Hepatocyte (in vitro differentiated cells): ENCODE measurements around the gene LMO4. TPM values are rescaled to one million over a fixed set of nuclear protein-coding genes. Genes with fewer than 3 reads are reported as not detected.

Source experiments
- DNase-seq: peaks from one replicate; pipeline ENCODE4 v3.0.0-alpha.2; 2016; ENCODE audit warnings: low spot score
- H2AFZ ChIP-seq: fragments of 200-600 bp; sonication (generic); 2 replicates; pipeline ENCODE4 v1.6.0; 2016; ENCODE audit warnings: antibody characterized with exemption, mild to moderate bottlenecking
- H3K27ac ChIP-seq: fragments of 200-600 bp; sonication (generic); 2 replicates; pipeline ENCODE4 v1.5.1; 2016; ENCODE audit warnings: mild to moderate bottlenecking
- H3K27me3 ChIP-seq: fragments of 200-600 bp; sonication (generic); 2 replicates; pipeline ENCODE4 v1.6.1; 2016
- H3K36me3 ChIP-seq: fragments of 200-600 bp; sonication (generic); replicated peaks from 2 replicates; pipeline ENCODE4 v1.5.1; 2016; ENCODE audit warnings: low read depth; ENCODE audit not compliant: insufficient read depth
- H3K4me1 ChIP-seq: fragments of 200-600 bp; sonication (generic); 2 replicates; pipeline ENCODE4 v1.5.1; 2016; ENCODE audit warnings: mild to moderate bottlenecking, moderate library complexity; ENCODE audit not compliant: insufficient read depth
- H3K4me2 ChIP-seq: fragments of 200-600 bp; sonication (generic); 2 replicates; pipeline ENCODE4 v1.6.0; 2016
- H3K4me3 ChIP-seq: fragments of 200-600 bp; sonication (generic); 2 replicates; pipeline ENCODE4 v1.5.1; 2016; ENCODE audit warnings: mild to moderate bottlenecking
- H3K79me2 ChIP-seq: fragments of 200-600 bp; sonication (generic); 2 replicates; pipeline ENCODE4 v1.6.0; 2017; ENCODE audit warnings: mild to moderate bottlenecking
- H3K9me2 ChIP-seq: fragments of 200-600 bp; sonication (generic); replicated peaks from 2 replicates; pipeline ENCODE4 v1.6.0; 2017; ENCODE audit warnings: mild to moderate bottlenecking; ENCODE audit not compliant: insufficient read depth
- H3K9me3 ChIP-seq: fragments of 200-600 bp; sonication (generic); 2 replicates; pipeline ENCODE4 v1.5.1; 2016; ENCODE audit warnings: low read depth, mild to moderate bottlenecking
- H4K20me1 ChIP-seq: fragments of 200-600 bp; sonication (generic); 2 replicates; pipeline ENCODE4 v1.6.0; 2016; ENCODE audit warnings: mild to moderate bottlenecking; ENCODE audit not compliant: insufficient read depth, poor library complexity, severe bottlenecking
- EZH2 ChIP-seq: fragments of 200-600 bp; sonication (generic); IDR thresholded peaks from 2 replicates; pipeline ENCODE4 v1.6.1; 2016; ENCODE audit warnings: antibody characterized with exemption, mild to moderate bottlenecking, borderline replicate concordance
- EZH2phosphoT487 ChIP-seq: fragments of 200-600 bp; sonication (generic); IDR thresholded peaks from one replicate; pipeline ENCODE4 v1.6.1; 2018; ENCODE audit warnings: antibody characterized with exemption, mild to moderate bottlenecking, low read depth, moderate library complexity; ENCODE audit not compliant: unreplicated experiment, severe bottlenecking
- WGBS: methylation state at CpG from one replicate; pipeline ENCODE4 v1.1.6; 2016; ENCODE audit warnings: low lambda C conversion rate; ENCODE audit errors: missing lambda C conversion rate; 5-methylcytosine and 5-hydroxymethylcytosine counted together
- polyA plus RNA-seq: library from polyadenylated mRNA; unstranded; fragments of >200 nt; fragmentation: Nextera tagmentation; extraction: Ambion mirVana; gene quantifications from 2 replicates; pipeline ENCODE4 v1.2.1, GENCODE V29; 2016
- total RNA-seq: library from RNA; depleted of rRNA; stranded (reverse); fragments of >200 nt; gene quantifications from 2 replicates; pipeline ENCODE4 v1.2.3, GENCODE V29; 2014
- TF ChIP-seq, protein P1 (sequence below): fragments of 200-600 bp; sonication (generic); IDR thresholded peaks from 2 replicates; pipeline ENCODE4 v1.5.1; 2016; ENCODE audit warnings: antibody characterized with exemption, mild to moderate bottlenecking; ENCODE audit not compliant: poor library complexity

Gene LMO4
- total and polyA plus RNA-seq, 2 experiments from 2014 or later: 59.1 to 221 TPM

- no peak overlapping the region for H3K4me2 ChIP-seq
- H3K36me3 ChIP-seq: no peaks in the 10 kb centered on the region
- no peaks in the 10 kb centered on the region for H3K9me3 ChIP-seq
- no peak overlapping the region for H3K4me3 ChIP-seq
- H2AFZ ChIP-seq: no peak overlapping the region
- no peaks in the 10 kb centered on the region for H3K79me2 ChIP-seq
- 83% methylated on average over 1 of the region's 1 CpG for WGBS
- no peaks in the 10 kb centered on the region for H3K9me2 ChIP-seq
- TF ChIP-seq EZH2phosphoT487: no peak
- no peaks in the 10 kb centered on the region for H3K27me3 ChIP-seq
- no peaks in the 10 kb centered on the region for H4K20me1 ChIP-seq
- no peaks in the 10 kb centered on the region for H3K4me1 ChIP-seq
- DNase-seq: no peak
- no peak overlapping the region for H3K27ac ChIP-seq
Measured at GRCh38 chr1:87299661-87300060, 29.0 kb upstream of the LMO4 start.

DNA sequence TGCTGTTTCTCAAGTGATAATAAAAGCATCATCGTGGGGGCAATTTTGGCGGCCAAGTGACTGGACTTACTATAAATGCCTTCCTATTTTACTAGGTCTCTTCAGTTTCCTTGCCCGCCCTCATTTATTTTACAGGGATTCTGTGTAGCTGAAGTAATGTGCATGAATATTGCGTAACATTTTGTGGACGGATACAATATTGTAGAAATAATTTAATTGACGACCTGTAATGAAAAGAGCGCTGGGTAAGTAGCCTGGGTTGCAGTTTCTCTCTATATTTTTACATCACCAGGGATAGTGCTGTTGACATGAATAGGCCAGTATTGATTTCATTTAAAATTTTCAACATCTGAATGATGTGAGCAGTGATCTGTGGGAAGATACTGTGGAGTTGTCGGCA, 28.1 kb upstream of the LMO4 start:
- no peaks in the 10 kb centered on the region for H4K20me1 ChIP-seq
- H2AFZ ChIP-seq: no peak overlapping the region
- TF ChIP-seq EZH2: no peak
- TF ChIP-seq EZH2phosphoT487: no peak
- TF ChIP-seq, protein P1, sequence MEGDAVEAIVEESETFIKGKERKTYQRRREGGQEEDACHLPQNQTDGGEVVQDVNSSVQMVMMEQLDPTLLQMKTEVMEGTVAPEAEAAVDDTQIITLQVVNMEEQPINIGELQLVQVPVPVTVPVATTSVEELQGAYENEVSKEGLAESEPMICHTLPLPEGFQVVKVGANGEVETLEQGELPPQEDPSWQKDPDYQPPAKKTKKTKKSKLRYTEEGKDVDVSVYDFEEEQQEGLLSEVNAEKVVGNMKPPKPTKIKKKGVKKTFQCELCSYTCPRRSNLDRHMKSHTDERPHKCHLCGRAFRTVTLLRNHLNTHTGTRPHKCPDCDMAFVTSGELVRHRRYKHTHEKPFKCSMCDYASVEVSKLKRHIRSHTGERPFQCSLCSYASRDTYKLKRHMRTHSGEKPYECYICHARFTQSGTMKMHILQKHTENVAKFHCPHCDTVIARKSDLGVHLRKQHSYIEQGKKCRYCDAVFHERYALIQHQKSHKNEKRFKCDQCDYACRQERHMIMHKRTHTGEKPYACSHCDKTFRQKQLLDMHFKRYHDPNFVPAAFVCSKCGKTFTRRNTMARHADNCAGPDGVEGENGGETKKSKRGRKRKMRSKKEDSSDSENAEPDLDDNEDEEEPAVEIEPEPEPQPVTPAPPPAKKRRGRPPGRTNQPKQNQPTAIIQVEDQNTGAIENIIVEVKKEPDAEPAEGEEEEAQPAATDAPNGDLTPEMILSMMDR: no peak
- H3K4me2 ChIP-seq: no peak overlapping the region
- H3K36me3 ChIP-seq: no peaks in the 10 kb centered on the region
- no peak overlapping the region for H3K27ac ChIP-seq
- H3K4me1 ChIP-seq: peaks cover 3% of the 10 kb centered on the region
- no peaks in the 10 kb centered on the region for H3K9me2 ChIP-seq
- H3K79me2 ChIP-seq: no peaks in the 10 kb centered on the region
- DNase-seq: no peak
- H3K9me3 ChIP-seq: no peaks in the 10 kb centered on the region
- H3K27me3 ChIP-seq: no peaks in the 10 kb centered on the region
- no peak overlapping the region for H3K4me3 ChIP-seq
- WGBS: 80% methylated on average over 8 of the region's 8 CpGs

GRCh38 chr1:87305151-87305550, 23.5 kb upstream of the LMO4 start:
- Histone ChIP-seq H3K4me3 (no peak overlapping the region), H3K9me2 (no peaks in the 10 kb centered on the region)
- 86% methylated on average over 5 of the region's 5 CpGs for WGBS

GRCh38 chr1:87305762-87306161, 22.9 kb upstream of the LMO4 start:
- no peaks in the 10 kb centered on the region for H3K79me2 ChIP-seq
- 50% methylated on average over 7 of the region's 7 CpGs for WGBS
- DNase-seq: no peak

More at GRCh38 chr1:87305151-87305550, 23.5 kb upstream of the LMO4 start:
- Histone ChIP-seq H3K27me3 (no peaks in the 10 kb centered on the region), H4K20me1 (no peaks in the 10 kb centered on the region), H2AFZ (no peak overlapping the region), H3K4me1 (peaks cover 14% of the 10 kb centered on the region), H3K9me3 (no peaks in the 10 kb centered on the region), H3K36me3 (no peaks in the 10 kb centered on the region), H3K4me2 (no peak overlapping the region), H3K27ac (peak overlapping the region; percentile 22), H3K79me2 (no peaks in the 10 kb centered on the region)
- TF ChIP-seq EZH2 (no peak), EZH2phosphoT487 (no peak)
- TF ChIP-seq, protein P1: no peak
- DNase-seq: no peak

More at GRCh38 chr1:87305762-87306161, 22.9 kb upstream of the LMO4 start:
- Histone ChIP-seq H3K27me3 (no peaks in the 10 kb centered on the region), H2AFZ (no peak overlapping the region), H3K4me3 (no peak overlapping the region), H3K36me3 (no peaks in the 10 kb centered on the region), H4K20me1 (no peaks in the 10 kb centered on the region), H3K9me3 (no peaks in the 10 kb centered on the region), H3K27ac (peak overlapping the region; percentile 1), H3K4me1 (peaks cover 14% of the 10 kb centered on the region), H3K9me2 (no peaks in the 10 kb centered on the region), H3K4me2 (peak overlapping the region; percentile 0)
- no peak for TF ChIP-seq EZH2
- no peak for TF ChIP-seq EZH2phosphoT487
- TF ChIP-seq, protein P1: no peak
